ENCODE data around the gene EVPLL.
"Not testable (repeated sequence)": the region's sequence is repeated elsewhere in the genome, so short reads cannot be mapped to it uniquely, and the experiment has no call there.

EVPLL gene

GRCh38 chr17:18403166-18403565, 25.6 kb downstream of the EVPLL start:
- not testable (repeated sequence) for H4K20me1 ChIP-seq (ENCODE audit: control insufficient read depth, insufficient read depth, low read depth, low read length); H3F3A ChIP-seq (ENCODE audit: control insufficient read depth, insufficient read depth); H3K36me3 ChIP-seq (ENCODE audit: control insufficient read depth, low read length); H3K9me2 ChIP-seq (replicated peaks; ENCODE audit: control insufficient read depth, low read length); H3K9me3 ChIP-seq (ENCODE audit: control insufficient read depth, insufficient read depth, low read length); H3K27me3 ChIP-seq (ENCODE audit: control insufficient read depth, low read length); H3K79me2 ChIP-seq (ENCODE audit: control insufficient read depth, low read length)
- Histone ChIP-seq H3K4me1 (ENCODE audit: control insufficient read depth, low read length) (peaks cover 19% of the 10 kb centered on the region), H3K4me3 (ENCODE audit: low read length) (peak overlapping the region; percentile 51), H3K27ac (ENCODE audit: low read depth, low read length) (peak overlapping the region; percentile 23), H3K4me2 (ENCODE audit: low read length) (peak overlapping the region; percentile 62)

GRCh38 chr17:18403604-18404003, 26.0 kb downstream of the EVPLL start:
- not testable (repeated sequence) for H3F3A ChIP-seq (ENCODE audit: control insufficient read depth, insufficient read depth); H3K36me3 ChIP-seq (ENCODE audit: control insufficient read depth, low read length); H3K9me2 ChIP-seq (replicated peaks; ENCODE audit: control insufficient read depth, low read length); H4K20me1 ChIP-seq (ENCODE audit: control insufficient read depth, insufficient read depth, low read depth, low read length); H3K27me3 ChIP-seq (ENCODE audit: control insufficient read depth, low read length); H3K79me2 ChIP-seq (ENCODE audit: control insufficient read depth, low read length); H3K9me3 ChIP-seq (ENCODE audit: control insufficient read depth, insufficient read depth, low read length)
- peak overlapping the region; percentile 62 for H3K4me2 ChIP-seq (ENCODE audit: low read length)
- peak overlapping the region; percentile 51 for H3K4me3 ChIP-seq (ENCODE audit: low read length)
- peak overlapping the region; percentile 23 for H3K27ac ChIP-seq (ENCODE audit: low read depth, low read length)
- peaks cover 20% of the 10 kb centered on the region for H3K4me1 ChIP-seq (ENCODE audit: control insufficient read depth, low read length)

- H3K27me3 ChIP-seq (ENCODE audit: control insufficient read depth, low read length); H4K20me1 ChIP-seq (ENCODE audit: control insufficient read depth, insufficient read depth, low read depth, low read length); H3K79me2 ChIP-seq (ENCODE audit: control insufficient read depth, low read length); H3F3A ChIP-seq (ENCODE audit: control insufficient read depth, insufficient read depth); H3K9me3 ChIP-seq (ENCODE audit: control insufficient read depth, insufficient read depth, low read length); H3K36me3 ChIP-seq (ENCODE audit: control insufficient read depth, low read length); H3K9me2 ChIP-seq (replicated peaks; ENCODE audit: control insufficient read depth, low read length): not testable (repeated sequence)
- Histone ChIP-seq H3K4me2 (ENCODE audit: low read length) (peak overlapping the region; percentile 71), H3K4me3 (ENCODE audit: low read length) (peak overlapping the region; percentile 56), H3K27ac (ENCODE audit: low read depth, low read length) (peak overlapping the region; percentile 37), H3K4me1 (ENCODE audit: control insufficient read depth, low read length) (peaks cover 22% of the 10 kb centered on the region)
These were observed 31.3 kb downstream of the EVPLL start for GRCh38 chr17:18408906-18409305.

- not testable (repeated sequence) for H3K79me2 ChIP-seq (ENCODE audit: control insufficient read depth, low read length); H3K27me3 ChIP-seq (ENCODE audit: control insufficient read depth, low read length); H3K9me2 ChIP-seq (replicated peaks; ENCODE audit: control insufficient read depth, low read length); H3K9me3 ChIP-seq (ENCODE audit: control insufficient read depth, insufficient read depth, low read length); H3K36me3 ChIP-seq (ENCODE audit: control insufficient read depth, low read length); H4K20me1 ChIP-seq (ENCODE audit: control insufficient read depth, insufficient read depth, low read depth, low read length); H3F3A ChIP-seq (ENCODE audit: control insufficient read depth, insufficient read depth)
- Histone ChIP-seq H3K4me2 (ENCODE audit: low read length) (peak overlapping the region; percentile 71), H3K4me1 (ENCODE audit: control insufficient read depth, low read length) (peaks cover 19% of the 10 kb centered on the region), H3K4me3 (ENCODE audit: low read length) (peak overlapping the region; percentile 56), H3K27ac (ENCODE audit: low read depth, low read length) (peak overlapping the region; percentile 37)
These were observed 31.7 kb downstream of the EVPLL start for GRCh38 chr17:18409321-18409720.

DNA sequence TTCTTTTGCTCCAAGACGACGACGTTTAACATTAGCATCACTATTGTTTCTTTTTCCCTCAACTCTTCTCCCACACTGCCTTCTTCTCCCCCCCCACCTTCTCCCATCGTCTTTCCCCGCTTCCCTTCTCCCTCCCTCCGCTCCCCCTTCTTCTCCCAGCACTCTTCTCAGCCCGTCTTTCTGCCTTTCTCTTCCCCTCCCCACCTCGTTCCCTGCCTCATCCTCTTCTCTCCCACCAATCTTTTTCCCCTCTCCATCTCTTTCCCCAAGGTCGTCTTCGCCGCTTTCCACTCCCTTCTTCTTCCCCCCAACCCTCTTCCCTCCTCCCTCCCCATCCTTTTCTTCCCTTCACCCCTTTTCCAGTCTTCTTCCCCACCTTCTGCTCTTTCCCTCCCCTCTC, 33.2 kb downstream of the EVPLL start:
- H3K4me2 ChIP-seq (ENCODE audit: low read length) = peak overlapping the region; percentile 71
- H3K9me2 ChIP-seq (replicated peaks; ENCODE audit: control insufficient read depth, low read length); H3K9me3 ChIP-seq (ENCODE audit: control insufficient read depth, insufficient read depth, low read length); H3K27me3 ChIP-seq (ENCODE audit: control insufficient read depth, low read length); H3K36me3 ChIP-seq (ENCODE audit: control insufficient read depth, low read length); H4K20me1 ChIP-seq (ENCODE audit: control insufficient read depth, insufficient read depth, low read depth, low read length); H3K79me2 ChIP-seq (ENCODE audit: control insufficient read depth, low read length); H3F3A ChIP-seq (ENCODE audit: control insufficient read depth, insufficient read depth): not testable (repeated sequence)
- peaks cover 18% of the 10 kb centered on the region for H3K4me1 ChIP-seq (ENCODE audit: control insufficient read depth, low read length)
- H3K27ac ChIP-seq (ENCODE audit: low read depth, low read length) = peak overlapping the region; percentile 72
- peak overlapping the region; percentile 75 for H3K4me3 ChIP-seq (ENCODE audit: low read length)

GRCh38 chr17:18411377-18411864, 33.8 kb downstream of the EVPLL start:
- H4K20me1 ChIP-seq (ENCODE audit: control insufficient read depth, insufficient read depth, low read depth, low read length); H3K9me2 ChIP-seq (replicated peaks; ENCODE audit: control insufficient read depth, low read length); H3K36me3 ChIP-seq (ENCODE audit: control insufficient read depth, low read length); H3K79me2 ChIP-seq (ENCODE audit: control insufficient read depth, low read length); H3K9me3 ChIP-seq (ENCODE audit: control insufficient read depth, insufficient read depth, low read length); H3F3A ChIP-seq (ENCODE audit: control insufficient read depth, insufficient read depth); H3K27me3 ChIP-seq (ENCODE audit: control insufficient read depth, low read length): not testable (repeated sequence)
- Histone ChIP-seq H3K4me2 (ENCODE audit: low read length) (peak overlapping the region; percentile 37; the same call in 1 of the 2 replicates), H3K27ac (ENCODE audit: low read depth, low read length) (peak overlapping the region; percentile 72), H3K4me1 (ENCODE audit: control insufficient read depth, low read length) (peaks cover 18% of the 10 kb centered on the region), H3K4me3 (ENCODE audit: low read length) (peak overlapping the region; percentile 75)

GRCh38 chr17:18412001-18412538, 34.5 kb downstream of the EVPLL start:
- peak overlapping the region; percentile 72 for H3K27ac ChIP-seq (ENCODE audit: low read depth, low read length)
- peak overlapping the region; percentile 75 for H3K4me3 ChIP-seq (ENCODE audit: low read length)
- not testable (repeated sequence) for H3K4me2 ChIP-seq (ENCODE audit: low read length)

GRCh38 chr17:18421521-18421920, 43.9 kb downstream of the EVPLL start:
- H3K9me2 ChIP-seq (replicated peaks; ENCODE audit: control insufficient read depth, low read length); H3K4me1 ChIP-seq (ENCODE audit: control insufficient read depth, low read length); H3K4me3 ChIP-seq (ENCODE audit: low read length): not testable (repeated sequence)

More at GRCh38 chr17:18412001-18412538, 34.5 kb downstream of the EVPLL start:
- not testable (repeated sequence) for H3K9me2 ChIP-seq (replicated peaks; ENCODE audit: control insufficient read depth, low read length); H3K9me3 ChIP-seq (ENCODE audit: control insufficient read depth, insufficient read depth, low read length); H3K36me3 ChIP-seq (ENCODE audit: control insufficient read depth, low read length); H4K20me1 ChIP-seq (ENCODE audit: control insufficient read depth, insufficient read depth, low read depth, low read length); H3F3A ChIP-seq (ENCODE audit: control insufficient read depth, insufficient read depth); H3K27me3 ChIP-seq (ENCODE audit: control insufficient read depth, low read length); H3K79me2 ChIP-seq (ENCODE audit: control insufficient read depth, low read length)
- H3K4me1 ChIP-seq (ENCODE audit: control insufficient read depth, low read length) = peaks cover 18% of the 10 kb centered on the region

More at GRCh38 chr17:18421521-18421920, 43.9 kb downstream of the EVPLL start:
- H3K9me3 ChIP-seq (ENCODE audit: control insufficient read depth, insufficient read depth, low read length); H3K27me3 ChIP-seq (ENCODE audit: control insufficient read depth, low read length); H3K27ac ChIP-seq (ENCODE audit: low read depth, low read length); H3K36me3 ChIP-seq (ENCODE audit: control insufficient read depth, low read length); H3K79me2 ChIP-seq (ENCODE audit: control insufficient read depth, low read length); H4K20me1 ChIP-seq (ENCODE audit: control insufficient read depth, insufficient read depth, low read depth, low read length); H3K4me2 ChIP-seq (ENCODE audit: low read length); H3F3A ChIP-seq (ENCODE audit: control insufficient read depth, insufficient read depth): not testable (repeated sequence)
